Stimulated activated CD8-positive, alpha-beta memory T cell treated with anti-CD3 and anti-CD28 coated beads, Interleukin-12 subunit alpha, Interleukin-12 subunit beta, amount 100 ng/mL, for 24 hours (primary cell): ENCODE measurements around the gene TUBB.

Source experiments
- DNase-seq: peaks from one replicate; pipeline ENCODE4 v3.0.0-alpha.2; 2020; ENCODE audit errors: extremely low read depth

Gene TUBB

GRCh38 chr6:30687659-30688431, 32.3 kb upstream of the TUBB start:
- no peak for DNase-seq

DNA sequence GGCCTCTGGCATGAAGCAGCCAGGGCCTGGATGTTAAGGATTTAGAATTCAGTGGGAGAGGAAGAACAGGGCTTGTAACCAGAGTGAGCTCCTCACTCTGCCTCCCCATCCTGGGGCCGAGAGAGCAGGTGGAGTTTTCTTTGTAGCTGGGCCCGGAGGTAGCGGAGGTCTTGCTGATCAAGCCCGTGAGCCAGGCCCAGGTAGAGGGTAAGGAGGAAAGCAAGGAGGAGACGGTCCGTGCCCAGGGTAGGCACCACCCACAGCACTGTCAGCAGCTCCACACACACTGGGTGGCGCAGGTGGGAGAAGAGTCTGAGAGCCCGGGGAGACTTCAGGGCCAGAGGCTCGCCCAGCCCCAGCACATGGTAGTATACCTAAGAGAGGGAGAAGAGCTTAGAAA, 31.6 kb upstream of the TUBB start:
- DNase-seq, result no peak

- DNase-seq, result no peak
Observed at GRCh38 chr6:30689022-30689865, 30.9 kb upstream of the TUBB start.

DNA sequence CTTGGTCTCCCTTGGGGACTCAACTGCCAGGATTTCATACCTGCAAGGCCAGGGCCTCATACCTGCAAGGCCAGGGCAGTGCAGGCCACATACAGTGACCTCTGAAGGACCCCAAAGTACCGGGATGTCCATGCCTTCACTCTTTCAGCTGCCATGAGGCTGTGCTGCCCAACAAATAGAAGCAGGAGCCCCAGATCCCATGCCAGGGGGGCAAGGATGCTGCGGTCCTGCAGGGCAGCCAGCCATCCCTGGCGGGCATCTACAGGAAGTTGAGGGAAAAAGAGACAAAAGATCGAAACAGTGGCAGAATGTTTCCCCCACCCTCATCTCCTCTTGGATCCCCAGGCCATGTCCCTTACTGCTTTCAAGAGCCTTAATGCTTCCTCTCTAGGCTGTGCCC, 30.2 kb upstream of the TUBB start:
- no peak for DNase-seq

- no peak for DNase-seq
Observed at GRCh38 chr6:30690403-30691207, 29.5 kb upstream of the TUBB start, which contains the start of gene NRM. NRM (minus strand) TSS chr6:30690984; CDS start chr6:30690974, 10 bp downstream.

DNA sequence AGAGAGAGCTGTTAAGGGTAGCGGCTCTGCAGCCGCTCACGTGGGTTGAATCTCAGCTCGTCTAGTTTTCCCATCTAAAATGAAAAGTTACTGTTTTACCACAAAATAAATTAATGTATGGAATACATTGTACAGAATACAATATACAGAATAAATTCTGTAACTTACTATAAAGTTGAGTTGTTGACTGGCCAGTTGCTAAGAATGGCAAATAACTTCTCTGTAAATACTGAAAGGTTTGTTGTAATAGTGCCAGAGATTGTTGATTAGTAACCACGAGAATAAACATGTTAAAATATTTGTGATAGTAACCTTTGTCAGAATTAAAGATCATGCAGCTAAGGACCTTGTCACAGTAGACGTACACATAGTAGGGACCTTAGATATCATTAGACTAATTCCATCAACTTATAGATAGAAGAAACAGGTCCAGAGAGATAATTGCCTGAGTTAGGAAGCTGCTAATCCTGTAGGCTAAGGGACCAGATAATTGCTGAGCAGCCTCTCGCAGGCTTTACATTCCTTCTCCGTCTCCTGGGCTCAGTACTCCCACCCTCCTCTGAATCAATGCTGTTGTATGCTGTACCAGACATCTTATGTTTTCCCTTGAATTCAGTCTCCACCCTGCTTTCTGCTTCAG, 28.8 kb upstream of the TUBB start:
- DNase-seq, result no peak

DNA sequence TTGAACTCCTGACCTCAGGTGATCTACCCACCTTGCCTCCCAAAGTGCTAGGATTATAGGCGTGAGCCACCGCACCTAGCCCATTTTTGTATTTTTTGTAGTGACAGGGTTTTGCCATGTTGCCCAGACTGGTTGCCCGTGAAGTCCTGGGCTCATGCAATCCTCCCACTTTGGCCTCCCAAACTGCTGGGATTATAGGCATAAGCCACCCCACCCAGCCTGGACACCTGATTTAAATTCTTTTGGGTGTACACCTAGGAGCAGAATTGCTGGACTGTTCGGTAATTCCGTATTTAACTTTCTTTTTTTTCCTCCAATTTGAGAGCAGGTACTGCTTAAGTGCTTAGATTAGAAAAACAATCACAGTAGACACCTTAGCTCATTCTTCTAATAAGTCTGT, 23.7 kb upstream of the TUBB start:
- no peak for DNase-seq

GRCh38 chr6:30700340-30700739, 19.8 kb upstream of the TUBB start:
- no peak for DNase-seq

- DNase-seq, result no peak
Observed at GRCh38 chr6:30703011-30703410, 17.1 kb upstream of the TUBB start.

- DNase-seq, result no peak
Observed at GRCh38 chr6:30703821-30704220, 16.3 kb upstream of the TUBB start.

DNA sequence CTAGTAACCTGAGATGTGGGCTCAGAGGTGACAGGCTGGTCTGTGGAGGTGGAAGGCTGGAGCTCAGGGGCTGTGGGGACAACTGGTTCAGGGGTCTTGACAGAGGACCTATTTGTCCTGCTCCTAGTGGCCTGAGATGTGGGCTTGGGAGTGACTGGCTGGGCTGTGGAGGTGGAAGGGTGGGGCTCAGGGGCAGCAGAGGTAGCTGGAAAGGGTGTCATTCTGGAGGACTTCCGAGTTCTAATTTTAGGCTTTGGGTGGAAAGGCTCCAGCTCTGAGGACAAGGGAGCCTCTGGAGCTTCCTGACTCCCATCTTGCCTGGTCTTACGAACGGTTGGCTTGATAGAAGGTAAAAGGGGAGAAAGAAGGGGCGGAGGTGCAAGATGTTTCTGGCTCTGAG, 14.5 kb upstream of the TUBB start:
- no peak for DNase-seq

GRCh38 chr6:30707281-30707850, 12.8 kb upstream of the TUBB start:
- no peak for DNase-seq

GRCh38 chr6:30709101-30709868, 10.9 kb upstream of the TUBB start:
- DNase-seq, result no peak

- DNase-seq, result no peak
Observed at GRCh38 chr6:30711758-30712380, 8.3 kb upstream of the TUBB start.

DNA sequence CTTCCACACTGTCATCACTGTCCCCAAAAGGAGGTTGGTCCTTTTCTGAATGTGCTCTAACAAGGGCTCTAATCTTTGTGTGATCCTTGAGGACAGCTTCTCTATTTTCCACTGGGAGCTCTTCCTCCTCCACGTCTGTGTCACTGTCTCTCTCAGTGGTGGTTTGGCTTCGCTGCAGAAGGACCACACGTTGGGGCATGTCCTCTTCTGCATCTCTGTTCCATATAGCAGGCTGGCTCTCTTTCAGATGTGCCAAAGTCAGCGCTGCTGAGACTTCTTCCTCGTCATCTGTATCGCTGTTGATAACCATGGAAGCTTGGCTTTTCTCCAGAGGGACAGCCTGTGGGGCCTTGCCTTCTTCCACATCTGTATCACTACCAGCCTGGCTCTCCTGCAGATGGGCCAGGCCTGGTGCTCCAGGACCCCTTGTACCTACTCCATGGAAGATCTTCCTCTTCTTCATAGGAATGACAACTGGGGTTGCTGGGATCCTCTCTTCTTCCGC, 7.7 kb upstream of the TUBB start:
- DNase-seq, result no peak

GRCh38 chr6:30714263-30714662, 5.9 kb upstream of the TUBB start:
- DNase-seq, result no peak

DNA sequence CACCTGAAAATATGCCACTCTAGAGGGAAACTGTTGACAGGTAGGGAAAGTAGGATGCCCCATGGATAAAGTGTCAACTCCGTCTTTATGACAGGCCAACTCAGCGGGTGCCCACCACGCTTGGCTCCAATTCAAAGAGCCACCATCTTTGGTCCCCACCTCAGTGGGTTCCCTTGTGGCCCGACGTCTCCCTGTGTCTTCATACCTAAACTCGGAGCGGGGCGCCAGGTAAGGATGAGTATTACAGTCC, 3.3 kb upstream of the TUBB start:
- no peak for DNase-seq

- peak; percentile 99 for DNase-seq
Observed at GRCh38 chr6:30717129-30717844, 2.9 kb upstream of the TUBB start, which contains the start of gene MDC1. MDC1 (minus strand) TSS chr6:30717281; CDS start chr6:30715175, 2,106 bp downstream.
